Stimulated activated CD4-positive, alpha-beta T cell treated with anti-CD3 and anti-CD28 coated beads, Interleukin-15, amount 100 ng/mL, for 48 hours (primary cell): ENCODE results near the gene ADARB1.
"Not testable (repeated sequence)": the region's sequence is repeated elsewhere in the genome, so short reads cannot be mapped to it uniquely, and the experiment has no call there.

ENCODE experiments used
- DNase-seq, 2 donors: peaks; one replicate each; pipeline ENCODE4 v3.0.0-alpha.2; 2020; ENCODE audit warnings: low read depth in 2 of 2

The ADARB1 gene, protein sequence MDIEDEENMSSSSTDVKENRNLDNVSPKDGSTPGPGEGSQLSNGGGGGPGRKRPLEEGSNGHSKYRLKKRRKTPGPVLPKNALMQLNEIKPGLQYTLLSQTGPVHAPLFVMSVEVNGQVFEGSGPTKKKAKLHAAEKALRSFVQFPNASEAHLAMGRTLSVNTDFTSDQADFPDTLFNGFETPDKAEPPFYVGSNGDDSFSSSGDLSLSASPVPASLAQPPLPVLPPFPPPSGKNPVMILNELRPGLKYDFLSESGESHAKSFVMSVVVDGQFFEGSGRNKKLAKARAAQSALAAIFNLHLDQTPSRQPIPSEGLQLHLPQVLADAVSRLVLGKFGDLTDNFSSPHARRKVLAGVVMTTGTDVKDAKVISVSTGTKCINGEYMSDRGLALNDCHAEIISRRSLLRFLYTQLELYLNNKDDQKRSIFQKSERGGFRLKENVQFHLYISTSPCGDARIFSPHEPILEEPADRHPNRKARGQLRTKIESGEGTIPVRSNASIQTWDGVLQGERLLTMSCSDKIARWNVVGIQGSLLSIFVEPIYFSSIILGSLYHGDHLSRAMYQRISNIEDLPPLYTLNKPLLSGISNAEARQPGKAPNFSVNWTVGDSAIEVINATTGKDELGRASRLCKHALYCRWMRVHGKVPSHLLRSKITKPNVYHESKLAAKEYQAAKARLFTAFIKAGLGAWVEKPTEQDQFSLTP

DNA sequence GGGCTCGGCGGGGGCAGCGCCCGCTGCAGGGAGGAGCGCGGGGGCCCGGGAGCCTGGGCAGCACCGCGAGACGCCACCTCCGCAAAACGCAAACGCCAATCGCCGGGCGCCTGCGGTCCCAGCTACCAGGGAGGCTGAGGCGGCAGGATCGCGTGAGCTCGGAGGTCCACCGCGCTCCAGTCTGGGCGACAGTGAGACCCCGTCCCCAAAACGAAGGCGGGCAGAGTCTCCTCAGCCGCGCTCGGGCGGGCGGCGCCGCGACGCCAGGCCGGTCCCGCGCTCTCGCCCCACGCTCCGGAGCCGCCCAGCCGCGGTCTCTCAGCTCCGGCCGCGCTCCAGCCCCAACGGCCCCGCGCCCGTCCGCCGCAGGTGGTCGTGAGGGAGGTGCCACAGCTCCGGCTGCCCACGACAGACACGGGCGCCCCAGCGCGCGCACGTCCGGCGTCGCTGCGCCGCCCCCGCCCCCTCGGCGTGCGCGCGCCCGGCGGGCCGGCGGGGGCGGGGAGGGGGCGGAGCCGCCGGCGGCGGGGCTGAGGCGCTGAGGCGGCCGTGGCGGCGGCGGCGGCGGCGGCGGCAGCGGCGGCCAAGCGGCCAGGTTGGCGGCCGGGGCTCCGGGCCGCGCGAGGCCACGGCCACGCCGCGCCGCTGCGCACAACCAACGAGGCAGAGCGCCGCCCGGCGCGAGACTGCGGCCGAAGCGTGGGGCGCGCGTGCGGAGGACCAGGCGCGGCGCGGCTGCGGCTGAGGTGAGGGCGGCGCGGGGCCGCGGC, at the start of gene ADARB1:
TSS of gene ADARB1 (plus strand) at position 533 of the 770 bp plus-strand sequence. CDS start 97,077 bp downstream, outside the sequence.
- peak in 1 of 2 donors; percentile 40 for DNase-seq

DNA sequence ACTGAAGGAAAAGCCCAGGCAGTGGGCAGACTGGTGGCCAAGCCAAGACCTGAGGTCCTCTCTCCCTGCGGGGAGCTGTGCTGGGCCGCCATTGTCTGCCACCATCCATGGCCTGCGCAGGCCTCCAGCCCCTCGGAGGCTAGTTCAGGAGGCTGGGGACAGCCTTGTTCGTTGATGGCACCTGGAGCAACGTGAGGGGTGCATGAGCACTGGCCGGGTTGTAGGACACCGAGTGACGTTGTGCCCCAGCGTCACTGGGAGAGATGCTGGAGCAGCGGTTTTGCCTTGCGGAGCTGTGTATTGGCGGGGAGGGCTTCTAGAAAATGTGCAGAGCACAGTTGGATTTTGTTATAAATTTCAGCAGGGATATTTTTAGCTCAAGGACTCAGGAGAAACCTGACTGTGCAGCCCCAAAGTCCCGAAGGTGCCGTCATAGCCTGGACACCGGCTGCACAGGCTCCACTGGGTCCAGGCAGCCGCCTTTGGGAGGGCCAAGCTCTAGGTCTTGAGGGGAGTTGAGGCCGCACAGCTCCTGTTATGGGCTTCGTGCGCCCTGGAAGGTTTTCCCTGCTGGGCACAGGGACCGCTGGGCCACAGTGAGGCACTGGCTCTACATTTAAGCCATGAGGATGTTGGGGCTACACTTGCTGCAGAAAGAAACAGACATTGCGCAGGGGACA, 48.2 kb upstream of the ADARB1 start:
- no peak for DNase-seq

DNA sequence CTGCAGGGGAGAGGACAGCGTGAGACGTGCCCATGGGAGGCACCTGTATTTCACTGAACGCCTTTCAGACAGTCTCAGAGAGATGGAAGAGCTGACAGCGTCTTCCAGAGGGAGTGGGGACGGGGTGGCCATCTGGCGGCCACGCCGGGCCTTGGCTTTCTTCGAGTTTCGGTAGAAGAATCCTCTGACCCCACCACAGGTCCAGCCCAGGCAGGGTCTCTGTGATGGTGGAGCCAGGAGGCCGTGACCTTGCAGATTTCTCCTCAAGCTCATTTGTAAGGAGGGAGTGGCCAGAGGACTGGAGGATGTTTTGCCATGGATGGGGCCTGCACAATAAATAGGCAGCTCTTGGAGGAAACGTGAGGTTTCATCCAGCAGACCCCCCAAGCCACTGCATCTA, 47.6 kb upstream of the ADARB1 start:
- DNase-seq = no peak

DNA sequence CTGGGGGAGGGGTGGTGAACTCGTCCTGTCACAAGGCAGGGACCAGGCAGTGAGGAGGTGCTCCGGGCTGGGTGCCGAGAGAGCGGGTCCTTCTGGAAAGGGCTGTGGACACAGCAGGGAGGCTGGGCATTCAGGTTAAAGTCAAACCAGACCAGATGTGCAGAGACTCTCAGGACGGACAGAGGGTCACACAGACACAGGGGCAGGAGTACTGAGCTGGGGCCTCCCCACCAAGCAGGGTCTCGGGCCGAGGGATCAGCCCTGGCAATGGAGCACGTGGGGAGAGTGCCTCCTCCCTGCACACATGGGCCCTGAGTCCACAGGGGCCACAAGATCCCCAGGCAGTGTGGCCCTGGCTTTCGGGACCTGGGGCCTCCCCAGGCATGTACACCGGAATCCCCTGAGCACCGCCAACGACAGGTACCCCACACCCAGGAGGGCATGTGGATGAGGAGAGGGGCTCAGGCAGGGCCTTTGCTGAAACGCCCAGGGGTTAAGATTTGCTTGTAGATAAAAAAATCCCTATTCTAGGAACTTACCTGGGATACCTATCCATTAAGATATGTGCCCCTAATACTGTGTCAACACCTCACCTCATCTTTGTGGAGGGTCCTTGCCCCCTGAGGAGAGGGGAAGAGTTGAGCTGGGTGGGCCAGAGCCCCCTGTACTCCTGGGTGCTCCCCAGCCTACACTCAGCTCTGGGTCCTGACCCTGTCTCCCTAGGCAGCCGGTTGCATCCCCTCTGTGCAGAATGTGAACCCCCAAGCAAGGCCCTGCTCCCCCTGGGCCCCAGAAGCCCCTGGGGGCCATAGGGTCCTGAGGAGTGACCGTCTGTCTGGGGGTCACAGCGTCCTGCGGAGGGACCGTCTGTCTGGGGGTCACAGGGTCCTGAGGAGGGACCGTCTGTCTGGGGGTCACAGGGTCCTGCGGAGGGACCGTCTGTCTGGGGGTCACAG, 46.9 kb upstream of the ADARB1 start:
- no peak for DNase-seq

DNA sequence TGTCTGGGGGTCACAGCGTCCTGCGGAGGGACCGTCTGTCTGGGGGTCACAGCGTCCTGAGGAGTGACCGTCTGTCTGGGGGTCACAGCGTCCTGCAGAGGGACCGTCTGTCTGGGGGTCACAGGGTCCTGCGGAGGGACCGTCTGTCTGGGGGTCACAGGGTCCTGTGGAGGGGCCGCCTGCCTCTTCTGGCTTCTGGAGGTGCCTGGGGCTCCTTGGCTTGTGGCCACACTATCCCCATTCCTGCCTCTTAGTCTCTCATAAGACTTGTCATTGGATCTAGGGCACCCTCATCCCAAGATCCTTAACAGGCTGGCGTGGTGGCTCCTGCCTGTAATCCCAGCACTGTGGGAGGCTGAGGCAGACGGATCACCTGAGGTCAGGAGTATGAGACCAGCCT, 45.7 kb upstream of the ADARB1 start:
- DNase-seq = not testable (repeated sequence)

DNA sequence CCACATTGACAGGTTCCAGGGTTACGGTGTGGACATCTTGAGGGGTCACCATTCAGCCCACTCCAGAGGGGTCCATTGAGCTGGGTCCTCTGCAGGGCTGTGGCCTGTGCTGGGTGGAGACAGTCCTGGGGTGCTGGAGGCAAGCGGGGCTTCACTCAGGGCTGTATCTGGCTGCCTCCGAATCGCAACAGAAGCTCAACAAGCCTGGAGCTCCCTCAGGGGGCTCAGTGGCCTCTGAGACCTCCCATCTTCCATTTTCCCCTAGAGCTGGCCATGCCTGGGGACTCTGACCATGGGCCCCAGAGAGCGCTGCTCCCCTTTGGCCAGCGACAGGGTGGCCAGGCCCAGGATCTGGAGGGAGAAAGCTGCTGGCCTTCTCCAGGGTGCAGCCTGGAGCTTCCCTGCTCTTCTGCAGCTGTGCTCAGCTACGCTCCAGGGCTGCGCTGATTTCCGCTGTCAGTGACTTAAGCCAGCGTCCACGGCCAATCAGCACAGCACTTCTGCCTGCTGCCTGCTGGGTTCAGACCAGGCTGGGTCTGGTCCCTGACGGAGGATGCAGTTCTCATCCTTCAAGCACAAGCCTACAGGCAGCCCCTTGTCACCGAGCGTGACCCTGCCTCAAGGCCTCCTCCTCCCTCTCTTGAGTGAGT, 45.0 kb upstream of the ADARB1 start:
- DNase-seq = no peak

DNA sequence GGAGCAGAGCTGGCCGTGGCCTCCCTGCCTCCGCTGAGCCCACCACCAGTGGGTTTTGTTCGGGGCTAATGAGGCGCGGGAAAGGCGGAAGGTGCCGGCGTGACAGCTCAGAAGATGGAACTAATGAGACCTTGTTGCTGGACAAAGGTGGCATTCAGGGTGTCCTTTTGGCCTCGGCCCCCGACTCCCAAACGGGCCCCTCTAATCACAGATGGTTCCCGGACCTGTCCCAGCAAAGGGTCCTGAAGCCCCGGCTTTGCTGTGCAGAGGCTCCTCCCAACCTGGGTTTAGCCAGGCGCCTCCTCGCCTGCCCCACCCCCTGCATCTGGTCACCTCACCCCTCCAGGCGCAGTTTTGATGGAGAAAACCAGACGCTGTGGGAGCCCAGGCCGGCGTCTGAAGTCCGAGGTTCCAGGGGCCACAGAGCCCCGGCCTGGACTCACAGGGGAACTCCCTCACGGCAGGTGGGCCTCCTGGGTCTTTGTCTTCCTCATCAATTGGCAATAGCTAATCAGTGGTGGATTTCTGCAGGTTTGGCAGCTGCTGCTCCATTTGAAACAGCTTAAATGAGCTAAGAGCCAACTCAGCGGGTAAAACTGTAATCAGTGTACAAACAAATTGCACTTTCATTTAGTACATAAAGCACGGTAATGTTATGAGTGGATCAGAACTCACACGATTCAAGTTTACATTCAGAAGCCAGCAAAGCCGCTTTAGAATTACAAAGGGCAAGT, 44.3 kb upstream of the ADARB1 start:
- no peak for DNase-seq

DNA sequence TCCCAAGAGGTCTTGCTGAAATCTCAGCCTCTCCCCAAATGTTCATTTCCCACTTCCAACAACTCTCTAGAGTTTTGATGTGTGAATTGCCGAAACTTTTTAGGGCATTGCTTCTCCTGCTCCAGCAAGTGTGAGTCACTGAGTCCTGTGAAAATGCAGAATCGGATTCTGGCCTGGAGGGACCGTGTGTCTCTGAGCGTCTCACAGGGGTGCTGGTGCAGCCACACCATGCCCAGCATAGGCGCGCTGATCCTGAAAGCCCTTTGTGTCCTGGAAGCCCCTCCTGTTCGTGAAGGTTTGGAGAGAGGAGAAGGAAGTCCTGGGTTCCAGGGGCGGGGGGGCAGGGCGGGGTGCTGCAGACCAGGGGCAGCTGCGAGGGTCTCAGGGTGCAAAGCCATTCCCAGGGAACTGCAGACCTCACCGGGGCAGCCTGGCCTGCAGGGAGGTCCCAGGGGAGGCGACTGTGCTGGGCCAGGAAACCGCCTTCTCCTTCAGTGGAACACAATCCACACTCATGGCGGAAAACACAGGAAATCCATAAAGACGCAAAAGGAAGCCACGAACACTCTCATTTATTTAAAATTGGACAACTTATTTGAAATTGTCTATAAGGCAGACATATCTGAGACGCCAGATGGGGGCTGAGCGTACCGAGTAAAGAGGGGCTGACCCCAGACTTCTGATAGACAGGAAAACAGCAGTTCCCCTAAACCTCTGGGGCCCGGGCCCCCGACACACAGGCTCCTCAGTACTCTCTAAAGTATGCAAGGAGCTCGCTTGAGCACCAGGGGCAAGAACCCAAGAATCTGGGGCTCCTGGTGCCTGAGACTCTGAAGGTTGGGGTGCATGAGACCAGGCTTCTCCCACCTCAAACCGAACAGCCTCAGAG, 43.5 kb upstream of the ADARB1 start:
- DNase-seq = no peak

DNA sequence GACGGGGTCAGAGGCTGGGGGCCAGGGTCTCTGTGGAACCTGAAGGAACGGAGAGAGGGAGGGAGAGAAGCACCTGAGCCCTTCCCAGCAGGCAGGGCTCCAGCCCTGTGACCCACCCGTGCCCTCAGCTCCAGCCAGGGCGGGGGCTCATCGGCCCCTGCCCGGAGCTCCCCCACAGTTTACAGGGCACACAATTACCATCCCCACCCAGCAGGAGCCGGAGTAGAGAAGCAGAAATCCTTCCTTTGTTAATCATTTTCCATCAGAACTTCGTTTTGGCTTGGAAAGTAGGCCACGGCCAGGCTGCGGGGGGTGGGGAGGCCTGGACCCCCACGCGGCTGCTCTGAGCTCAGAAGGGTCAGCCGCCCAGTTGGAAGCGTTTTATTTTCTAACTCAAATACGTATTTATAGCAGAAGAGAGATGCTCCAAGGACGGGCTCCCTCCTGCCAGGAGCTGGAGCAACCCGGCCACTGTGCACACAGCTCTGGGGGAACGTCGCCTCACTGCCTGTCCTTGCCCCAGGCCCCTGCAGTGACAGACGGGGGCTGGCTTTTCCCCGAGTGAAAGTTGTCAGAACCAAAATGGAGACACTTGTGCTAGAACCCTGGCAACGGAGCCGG, 42.7 kb upstream of the ADARB1 start:
- DNase-seq = no peak

DNA sequence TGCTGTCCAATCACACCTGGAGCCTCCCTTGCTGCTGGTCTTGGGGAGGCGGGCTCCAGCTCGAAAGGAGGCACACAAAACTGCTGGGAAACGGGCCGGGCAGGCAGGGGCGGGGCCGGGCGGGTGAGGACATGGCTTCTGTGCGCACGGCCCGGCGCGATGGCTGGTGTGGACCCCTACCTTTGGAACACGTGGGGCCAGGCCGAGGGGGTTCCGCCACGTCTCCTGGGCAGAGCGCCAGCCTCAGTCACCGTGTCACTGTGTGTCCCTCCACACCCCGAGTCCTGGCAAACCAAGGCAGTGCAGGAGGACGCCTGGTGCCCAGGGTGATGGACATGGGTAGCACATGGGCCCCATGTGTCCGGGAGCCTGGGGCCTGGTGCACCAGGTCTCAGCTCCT, 42.0 kb upstream of the ADARB1 start:
- no peak for DNase-seq

DNA sequence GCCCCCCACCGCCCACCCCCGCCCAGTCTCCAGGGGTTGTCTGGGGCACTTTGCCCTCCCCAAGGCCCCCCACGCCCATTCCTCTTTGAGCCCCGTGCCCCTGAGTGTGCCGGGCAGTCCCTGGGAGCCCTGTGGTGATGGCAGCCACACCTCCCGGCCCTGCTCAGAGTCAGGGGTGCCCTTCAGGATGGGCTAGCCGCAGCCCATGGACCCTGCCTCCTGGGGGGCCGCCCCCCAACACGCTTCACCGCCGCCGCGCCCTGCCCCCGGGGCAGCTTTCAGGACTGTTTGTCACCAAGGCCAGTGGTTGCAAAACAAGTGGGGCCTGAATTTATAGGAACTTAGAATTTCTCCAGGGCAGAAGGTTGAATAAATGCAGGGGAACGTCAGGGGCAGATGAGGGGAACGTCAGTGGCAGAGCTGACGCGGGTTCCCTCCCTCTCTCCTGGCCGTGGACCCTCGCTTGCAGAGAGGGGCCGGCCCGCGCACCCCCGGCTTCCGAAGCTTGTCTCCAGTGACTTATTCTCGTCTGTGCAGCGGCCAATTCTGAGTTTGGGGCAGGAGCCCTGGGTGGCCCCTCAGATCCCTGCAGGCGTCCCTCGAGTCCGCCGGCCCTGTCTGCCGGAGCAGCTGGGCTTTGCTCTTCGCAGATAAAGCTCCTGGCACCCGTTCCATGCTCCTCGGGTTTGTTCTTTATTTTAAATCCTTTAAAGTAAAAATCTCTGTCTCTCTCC, 41.2 kb upstream of the ADARB1 start:
- DNase-seq = no peak

DNA sequence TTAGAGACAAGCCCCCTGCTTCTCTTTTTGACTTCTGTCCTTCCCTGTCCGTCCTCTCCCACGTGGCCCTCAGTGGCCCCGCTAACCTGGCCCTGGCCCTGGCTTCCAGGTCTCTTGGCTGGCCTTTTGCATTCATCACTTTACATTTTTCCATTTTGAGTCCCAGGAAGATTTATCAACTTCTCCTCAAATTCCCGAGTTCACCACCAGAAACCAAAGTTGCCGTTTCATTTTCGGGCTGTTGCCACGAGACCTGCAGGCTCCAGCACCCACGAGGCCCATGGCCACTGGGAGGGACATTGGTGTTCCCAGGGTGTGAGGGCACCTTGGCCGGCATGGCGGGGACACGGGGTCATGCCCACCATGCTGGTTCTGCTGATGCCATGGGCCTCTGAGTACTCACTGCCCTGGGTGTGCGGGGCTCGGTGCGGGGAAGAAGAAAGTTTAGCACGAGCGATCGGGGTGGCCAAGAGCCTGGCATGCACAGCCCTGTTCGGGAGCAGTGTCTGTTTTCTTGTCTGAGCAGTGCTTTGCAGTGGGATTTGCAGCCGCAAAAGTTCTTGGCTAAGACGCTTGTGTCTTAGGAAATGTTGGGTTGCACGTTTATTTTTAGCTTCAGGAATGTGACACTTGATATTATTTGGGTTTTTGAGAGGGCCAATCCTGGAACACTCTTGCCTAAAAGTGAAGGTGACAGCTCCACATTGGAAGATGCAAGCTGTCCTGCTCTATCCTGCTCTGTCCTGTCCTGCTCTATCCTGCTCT, 40.4 kb upstream of the ADARB1 start:
- DNase-seq = no peak

DNA sequence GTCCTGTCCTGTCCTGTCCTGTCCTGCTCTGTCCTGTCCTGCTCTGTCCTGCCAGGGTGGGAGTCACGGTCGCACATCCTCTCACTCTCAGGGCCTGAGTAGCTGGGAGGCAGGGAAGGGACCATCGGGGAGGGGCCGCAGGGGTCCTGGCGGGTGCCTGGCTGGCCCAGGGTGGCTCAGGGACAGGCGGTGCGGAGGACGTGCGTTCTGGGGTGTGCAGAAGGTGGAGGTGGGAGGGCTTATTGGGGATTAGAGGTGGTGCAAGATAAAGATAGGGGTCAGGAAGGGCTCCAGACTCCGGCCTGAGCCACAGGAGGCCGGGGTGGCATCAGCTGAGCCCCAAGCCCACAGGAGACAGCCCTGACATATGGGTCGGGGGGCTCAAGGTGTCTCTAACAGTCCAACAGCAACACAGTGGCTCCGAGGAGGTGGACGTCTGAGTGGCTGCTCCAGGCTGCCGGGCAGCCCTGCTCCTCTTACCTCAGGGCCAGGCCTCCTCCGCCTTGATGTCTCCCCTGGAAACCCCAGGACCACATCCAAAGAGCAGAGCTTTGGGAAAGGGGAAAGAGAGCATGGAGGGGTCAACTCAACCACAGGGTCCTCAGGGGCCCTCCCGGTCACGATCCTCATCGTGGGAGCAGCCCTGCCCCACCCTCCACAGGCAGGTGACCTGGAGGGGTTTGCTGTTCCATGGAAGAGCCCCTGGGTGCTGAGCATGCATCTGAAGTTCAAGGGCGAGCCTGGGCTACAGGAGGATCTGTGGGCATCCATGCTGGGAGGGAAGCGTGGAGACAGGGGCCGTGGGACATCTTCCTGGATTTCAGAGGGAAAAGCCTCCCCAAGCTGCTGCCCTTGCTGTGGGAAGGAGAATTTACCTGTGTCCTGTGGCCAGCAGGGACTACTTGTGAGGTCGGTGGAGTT, 39.6 kb upstream of the ADARB1 start:
- DNase-seq = no peak

DNA sequence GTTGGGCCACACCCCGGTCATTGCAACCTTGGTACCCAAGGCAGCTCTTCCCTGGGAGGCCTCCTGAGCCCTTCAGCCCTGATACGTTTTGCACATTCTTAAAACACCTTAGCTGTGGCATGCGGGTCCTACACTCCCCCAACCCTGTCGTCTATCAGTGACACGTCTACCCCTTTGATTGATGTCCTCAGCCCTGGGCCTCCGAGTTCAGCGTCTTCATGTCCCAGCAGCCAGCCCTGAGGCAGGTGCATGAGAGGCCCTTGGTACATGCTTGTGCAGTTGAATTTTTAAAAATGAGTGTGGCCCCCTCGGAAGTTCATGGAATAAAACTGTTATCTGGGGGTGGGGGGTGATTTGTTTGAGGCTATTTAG, 38.9 kb upstream of the ADARB1 start:
- DNase-seq = no peak

DNA sequence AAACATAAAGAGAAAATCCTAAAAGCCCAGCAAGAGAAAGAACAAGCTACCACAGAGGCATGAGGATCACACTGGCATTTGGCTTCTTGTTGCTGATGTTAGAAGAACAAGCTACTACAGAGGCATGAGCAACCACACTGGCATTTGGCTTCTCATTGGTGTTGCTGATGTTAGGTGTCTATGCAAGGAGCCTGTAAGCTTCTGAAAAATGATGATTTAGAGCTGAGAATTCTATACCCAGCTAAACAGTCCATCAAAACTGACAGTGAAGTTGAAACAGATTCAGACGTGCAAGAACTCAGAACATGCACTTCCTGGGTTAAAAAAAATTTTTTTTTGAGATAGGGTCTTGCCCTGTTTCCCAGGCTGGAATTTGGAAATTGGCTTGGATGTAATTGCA, 37.8 kb upstream of the ADARB1 start:
- no peak for DNase-seq

DNA sequence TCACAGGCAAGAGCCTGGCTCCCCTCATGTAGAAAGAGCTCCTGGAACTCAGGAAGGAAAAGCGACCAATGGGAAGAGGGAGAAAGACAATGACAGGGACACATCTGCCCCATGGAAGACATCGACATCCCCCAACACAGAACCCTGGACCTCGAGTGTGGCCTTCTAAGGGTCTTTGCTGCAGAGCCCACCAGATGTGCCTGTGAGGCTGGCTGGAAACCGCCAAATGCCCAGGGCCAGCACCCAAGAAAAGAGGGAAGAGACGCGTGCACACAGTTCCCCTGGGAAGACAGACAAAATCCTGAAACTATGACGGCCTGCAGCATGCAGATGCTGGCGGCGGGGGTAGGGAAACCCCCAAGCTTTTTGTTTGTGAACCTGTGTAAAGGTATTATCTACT, 36.4 kb upstream of the ADARB1 start:
- DNase-seq = no peak
